H1 (cell line): ENCODE measurements around the gene TACC2. TPM values are rescaled to one million over a fixed set of nuclear protein-coding genes. Genes with fewer than 3 reads are reported as not detected.

Source experiments
- CTCF ChIA-PET: fragments of 300-600 bp; sonication (Branson Sonifier 250); formaldehyde crosslinking; loops from one replicate; lab custom pipeline; 2021; ENCODE audit not compliant: partially characterized antibody; lab: Charles Lee
- POLR2A ChIA-PET: fragments of 300-600 bp; sonication (Branson Sonifier 250); formaldehyde crosslinking; loops from one replicate; lab custom pipeline; 2021; ENCODE audit warnings: inconsistent platforms; ENCODE audit not compliant: partially characterized antibody; lab: Charles Lee
- DNase-seq, 2 experiments: peaks; one replicate each; pipeline versions ENCODE4 v3.0.0 to v3.0.0-alpha.2; 2010 to 2022; ENCODE audit warnings: low spot score in 2 of 2, low read depth in 1 of 2, mixed read lengths in 1 of 2
- FAIRE-seq: peaks from 2 replicates; lab custom pipeline; 2011; peaks lifted over from hg19 to GRCh38; lab: Jason Lieb, UNC
- H2AFZ ChIP-seq: 2 replicates; pipeline ENCODE4 v1.8.1; 2012; ENCODE audit warnings: low read length, inconsistent platforms
- H2AK5ac ChIP-seq: 2 replicates; pipeline ENCODE4 v1.6.1; 2013; ENCODE audit warnings: low read depth, low read length
- H2BK120ac ChIP-seq: replicated peaks from 2 replicates; pipeline ENCODE3; 2013; ENCODE audit warnings: low read depth, low read length, inconsistent platforms
- H2BK12ac ChIP-seq: 2 replicates; pipeline ENCODE4 v1.6.1; 2013; ENCODE audit warnings: low read depth, low read length
- H2BK15ac ChIP-seq: 2 replicates; pipeline ENCODE4 v1.6.1; 2013; ENCODE audit warnings: low read length
- H2BK20ac ChIP-seq: 2 replicates; pipeline ENCODE4 v1.6.1; 2013; ENCODE audit warnings: low read length
- H2BK5ac ChIP-seq: 2 replicates; pipeline ENCODE4 v1.6.1; 2013; ENCODE audit warnings: low read depth, low read length
- H3K14ac ChIP-seq: 2 replicates; pipeline ENCODE4 v1.6.1; 2013; ENCODE audit warnings: inconsistent platforms; ENCODE audit not compliant: insufficient read length
- H3K18ac ChIP-seq: 2 replicates; pipeline ENCODE4 v1.6.1; 2013; ENCODE audit warnings: low read length; ENCODE audit errors: extremely low read depth
- H3K23ac ChIP-seq: 2 replicates; pipeline ENCODE4 v1.6.1; 2013; ENCODE audit warnings: inconsistent platforms; ENCODE audit not compliant: insufficient read length
- H3K23me2 ChIP-seq: 2 replicates; pipeline ENCODE4 v1.6.1; 2013; ENCODE audit warnings: low read depth, low read length
- H3K27ac ChIP-seq: 2 replicates; pipeline ENCODE4 v1.6.1; 2011; ENCODE audit warnings: low read depth, low read length, inconsistent platforms
- H3K27me3 ChIP-seq, 4 experiments: replicated peaks in 1 of 4; 1 replicate in 1 of 4; 2 replicates in 3 of 4; pipeline versions ENCODE4 v1.6.1 to v1.8.1; 2011 to 2013; ENCODE audit warnings: low read length in 3 of 4, mild to moderate bottlenecking in 3 of 4, inconsistent platforms in 2 of 4, mixed read lengths in 2 of 4, moderate library complexity in 1 of 4; ENCODE audit not compliant: control insufficient read depth in 3 of 4, insufficient read depth in 3 of 4; ENCODE audit errors: extremely low read depth in 1 of 4
- H3K36me3 ChIP-seq, 4 experiments: 2 replicates each; pipeline versions ENCODE4 v1.6.1 to v1.8.1; 2011 to 2013; ENCODE audit warnings: mild to moderate bottlenecking in 4 of 4, low read length in 3 of 4, moderate library complexity in 2 of 4, control low read depth in 1 of 4, inconsistent platforms in 1 of 4; ENCODE audit not compliant: insufficient read depth in 4 of 4, control insufficient read depth in 2 of 4
- H3K4ac ChIP-seq: replicated peaks from 2 replicates; pipeline ENCODE3; 2013; ENCODE audit warnings: low read length, low read depth, mixed read lengths, inconsistent platforms; ENCODE audit not compliant: insufficient read length
- H3K4me1 ChIP-seq, 4 experiments: replicated peaks in 1 of 4; 1 replicate in 1 of 4; 2 replicates in 3 of 4; pipeline versions ENCODE4 v1.6.1 to v1.8.1; 2011 to 2013; ENCODE audit warnings: low read length in 3 of 4, inconsistent platforms in 2 of 4, mixed read lengths in 1 of 4; ENCODE audit not compliant: insufficient read depth in 4 of 4, control insufficient read depth in 3 of 4
- H3K4me2 ChIP-seq, 2 experiments: 2 replicates each; pipeline versions ENCODE4 v1.6.1 to v1.8.1; 2011 to 2013; ENCODE audit warnings: low read depth in 2 of 2, low read length in 2 of 2, control low read depth in 1 of 2, inconsistent platforms in 1 of 2, mild to moderate bottlenecking in 1 of 2; ENCODE audit not compliant: insufficient read depth in 1 of 2
- H3K4me3 ChIP-seq, 4 experiments: fragments of 200-600, 300-600 bp in 1 of 4; sonication (generic), shearing (Covaris generic), sonication (Bioruptor Twin) in 1 of 4; 2 replicates each; pipeline versions ENCODE4 v1.5.1 to v1.8.1; 2011 to 2016; ENCODE audit warnings: low read length in 4 of 4, low read depth in 3 of 4, control low read depth in 2 of 4, inconsistent platforms in 2 of 4, mild to moderate bottlenecking in 2 of 4, mixed read lengths in 1 of 4, moderate library complexity in 1 of 4; ENCODE audit not compliant: insufficient read depth in 2 of 4; ENCODE audit errors: extremely low read depth in 1 of 4
- H3K56ac ChIP-seq: replicated peaks from 2 replicates; pipeline ENCODE3; 2013; ENCODE audit warnings: low read depth, mild to moderate bottlenecking, mixed read lengths, low read length, inconsistent platforms; ENCODE audit not compliant: insufficient read length
- H3K79me1 ChIP-seq: 2 replicates; pipeline ENCODE4 v1.6.1; 2013; ENCODE audit warnings: low read depth, low read length, control low read depth
- H3K79me2 ChIP-seq, 2 experiments: 2 replicates each; pipeline versions ENCODE4 v1.6.1 to v1.8.1; 2012 to 2013; ENCODE audit warnings: low read length in 2 of 2, mild to moderate bottlenecking in 2 of 2, inconsistent platforms in 1 of 2; ENCODE audit not compliant: insufficient read depth in 2 of 2, control insufficient read depth in 1 of 2
- H3K9ac ChIP-seq, 4 experiments: replicated peaks in 1 of 4; 1 replicate in 1 of 4; 2 replicates in 3 of 4; pipeline versions ENCODE4 v1.6.1 to v1.8.1; 2011 to 2013; ENCODE audit warnings: low read depth in 3 of 4, low read length in 3 of 4, control low read depth in 2 of 4, mild to moderate bottlenecking in 2 of 4, moderate library complexity in 2 of 4, inconsistent platforms in 1 of 4; ENCODE audit errors: extremely low read depth in 1 of 4
- H3K9me3 ChIP-seq, 2 experiments: 2 replicates each; pipeline versions ENCODE4 v1.6.1 to v1.8.1; 2012 to 2013; ENCODE audit warnings: mild to moderate bottlenecking in 2 of 2, moderate library complexity in 2 of 2, control low read depth in 1 of 2, inconsistent platforms in 1 of 2, low read depth in 1 of 2, low read length in 1 of 2, mixed read lengths in 1 of 2; ENCODE audit not compliant: insufficient read depth in 2 of 2
- H4K20me1 ChIP-seq, 2 experiments: replicated peaks in 1 of 2; 2 replicates each; pipeline versions ENCODE3 to v1.8.1; 2011 to 2013; ENCODE audit warnings: inconsistent platforms in 2 of 2, low read length in 2 of 2, mild to moderate bottlenecking in 1 of 2; ENCODE audit not compliant: insufficient read depth in 2 of 2, control insufficient read depth in 1 of 2
- H4K5ac ChIP-seq: 2 replicates; pipeline ENCODE4 v1.6.1; 2013; ENCODE audit warnings: low read length, low read depth, mixed read lengths, inconsistent platforms; ENCODE audit not compliant: insufficient read length
- H4K8ac ChIP-seq: 2 replicates; pipeline ENCODE4 v1.8.0; 2013; ENCODE audit warnings: mild to moderate bottlenecking, moderate library complexity, low read length, inconsistent platforms; ENCODE audit not compliant: insufficient read depth; ENCODE audit errors: extremely low read depth
- H4K91ac ChIP-seq: replicated peaks from 2 replicates; pipeline ENCODE3; 2013; ENCODE audit warnings: low read length, mixed read lengths, inconsistent platforms; ENCODE audit not compliant: insufficient read length
- CBX5 ChIP-seq: fragments of 300-800, 300-1000 bp; sonication (generic); IDR thresholded peaks from 2 replicates; pipeline ENCODE4 v1.7.1; 2016; ENCODE audit warnings: antibody characterized with exemption, low read length, low read depth
- CBX8 ChIP-seq: fragments of 300-800, 300-1000 bp; sonication (generic); IDR thresholded peaks from 2 replicates; pipeline ENCODE4 v1.7.1; 2016; ENCODE audit warnings: low read depth, low read length, borderline replicate concordance
- CEBPB ChIP-seq: IDR thresholded peaks from 2 replicates; pipeline ENCODE4 v1.6.1; 2012; ENCODE audit warnings: low read depth, low read length
- E2F6 ChIP-seq: IDR thresholded peaks from 2 replicates; pipeline ENCODE4 v1.6.1; 2012; ENCODE audit warnings: inconsistent platforms
- EP300 ChIP-seq, 2 experiments: IDR thresholded peaks; 1 replicate in 1 of 2; 2 replicates in 1 of 2; pipeline ENCODE4 v1.6.1; 2011 to 2012; ENCODE audit warnings: low read depth in 2 of 2, low read length in 2 of 2, mild to moderate bottlenecking in 2 of 2, borderline replicate concordance in 1 of 2, inconsistent platforms in 1 of 2, moderate library complexity in 1 of 2
- MAFK ChIP-seq: IDR thresholded peaks from 2 replicates; pipeline ENCODE4 v1.6.1; 2012; ENCODE audit warnings: low read depth, mild to moderate bottlenecking, improper control_type of control experiment, low read length
- NANOG ChIP-seq: IDR thresholded peaks from 2 replicates; pipeline ENCODE4 v1.6.1; 2011; ENCODE audit warnings: low read length, low read depth, mild to moderate bottlenecking, inconsistent platforms; ENCODE audit not compliant: insufficient read depth, poor library complexity, severe bottlenecking
- POLR2A ChIP-seq, 2 experiments: IDR thresholded peaks; 1 replicate in 1 of 2; 2 replicates in 1 of 2; pipeline ENCODE4 v1.6.1; 2011; ENCODE audit warnings: low read depth in 2 of 2, low read length in 2 of 2, mild to moderate bottlenecking in 2 of 2; ENCODE audit errors: control extremely low read depth in 1 of 2
- POLR2AphosphoS5 ChIP-seq: IDR thresholded peaks from 2 replicates; pipeline ENCODE4 v1.6.1; 2011; ENCODE audit warnings: low read depth, low read length
- TEAD4 ChIP-seq: IDR thresholded peaks from 2 replicates; pipeline ENCODE4 v1.6.1; 2012; ENCODE audit warnings: low read depth, low read length, inconsistent platforms, mixed read lengths
- ZNF274 ChIP-seq: IDR thresholded peaks from 2 replicates; pipeline ENCODE4 v1.7.0; 2012; ENCODE audit warnings: low read length, borderline replicate concordance; ENCODE audit errors: extremely low read depth
- WGBS, 2 experiments: shearing (Covaris generic) in 1 of 2; methylation state at CpG; one replicate each; pipeline versions ENCODE4 v1.1.6 to v1.1.7; 2013 to 2015; ENCODE audit warnings: low lambda C conversion rate in 2 of 2, mixed read lengths in 2 of 2, inconsistent platforms in 1 of 2, low coverage in 1 of 2, missing lambda C conversion rate in 1 of 2; ENCODE audit not compliant: insufficient replicate concordance in 2 of 2, insufficient coverage in 1 of 2, insufficient read length in 1 of 2; ENCODE audit errors: extremely low coverage in 1 of 2, missing lambda C conversion rate in 1 of 2; 5-methylcytosine and 5-hydroxymethylcytosine counted together
- polyA plus RNA-seq, 7 experiments: library from polyadenylated mRNA; depleted of rRNA in 3 of 7; stranded (reverse) in 5 of 7; unstranded in 2 of 7; fragments of >200 nt in 5 of 7; fragments of 200-250 nt in 2 of 7; gene quantifications; 1 replicate in 5 of 7; 2 replicates in 1 of 7; 4 replicates in 1 of 7; pipeline versions ENCODE4 v1.2.1 to v1.2.3, GENCODE V29; 2011 to 2013; ENCODE audit warnings: missing spikeins in 2 of 7, mixed read lengths in 2 of 7
- total RNA-seq: library from RNA; stranded (reverse); fragmentation: NEBNext Ultra II Directional; extraction: Animal tissue kit (Norgen Biotek cat#: 25700); gene quantifications from 2 replicates; pipeline ENCODE4 v1.2.1, GENCODE V29; 2021

Gene TACC2
- total and polyA plus RNA-seq, 2 of the 8 experiments (the other 6 are each of a cell fraction or from before 2014, with no cell fraction given): 21.2 to 46.6 TPM

GRCh38 chr10:122126763-122127659, 138.0 kb downstream of the TACC2 start:
- Histone ChIP-seq H3K27me3 (no peaks in the 10 kb centered on the region), H2BK20ac (no peak overlapping the region), H3K79me1 (peaks cover 2% of the 10 kb centered on the region), H3K23ac (no peak overlapping the region), H2AK5ac (no peak overlapping the region), H4K20me1 (peaks cover 3 to 6% of the 10 kb centered on the region in 2 experiments), H3K4me1 (peaks cover 5 to 13% (median 7%) of the 10 kb centered on the region in 4 experiments), H3K36me3 (no peaks in the 10 kb centered on the region), H4K5ac (no peak overlapping the region), H3K4me2 (no peak overlapping the region; a peak in 1 of 4 replicates), H3K27ac (peak overlapping the region; percentile 38; the same call in 1 of the 2 replicates), H3K4me3 (no peak overlapping the region), H3K79me2 (peaks cover 0 to 11% of the 10 kb centered on the region in 2 experiments; a peak in 2 of 4 replicates), H2BK12ac (no peak overlapping the region), H2BK15ac (no peak overlapping the region), H3K9ac (no peak overlapping the region), H3K4ac (no peak overlapping the region), H2AFZ (no peak overlapping the region), H4K8ac (no peak overlapping the region), H2BK120ac (no peak overlapping the region), H2BK5ac (no peak overlapping the region; the same call in 1 of the 2 replicates), H3K56ac (no peak overlapping the region), H3K9me3 (no peaks in the 10 kb centered on the region), H3K23me2 (no peaks in the 10 kb centered on the region), H3K14ac (no peak overlapping the region), H4K91ac (no peak overlapping the region), H3K18ac (no peak overlapping the region)
- 75% methylated on average over 6 of the region's 6 CpGs; no CpG with 5 or more reads in 1 of the 2 experiments for WGBS, 2 experiments
- no peak for FAIRE-seq
- no peak for DNase-seq
- ChIA-PET CTCF (interaction anchor here (0.6 to 3.6 kb wide), 5 partner anchors 9 to 184 kb away, joined by 3 to 17 read pairs (median 3); no protein-coding TSS in a partner anchor), POLR2A (interaction anchor here (0.7 to 2.8 kb wide), 7 partner anchors 8 to 152 kb away, joined by 3 to 12 read pairs (median 4); partner anchors contain the start of gene NSMCE4A)
- TF ChIP-seq CBX5: no peak
- TF ChIP-seq TEAD4: peak; percentile 76
- peak; percentile 54; the same call in 1 of the 2 replicates for TF ChIP-seq CEBPB
- peak in 1 of 2 experiments; percentile 52; a peak in 1 of 3 replicates for TF ChIP-seq POLR2A (IDR thresholded peaks at IDR 0.05; ENCODE audit: control extremely low read depth in 1 of 2, low read depth in 2 of 2, low read length in 2 of 2)
- TF ChIP-seq ZNF274: no peak
- no peak for TF ChIP-seq MAFK
- no peak for TF ChIP-seq CBX8
- TF ChIP-seq EP300 (IDR thresholded peaks at IDR 0.05; ENCODE audit: borderline replicate concordance in 1 of 2, low read depth in 2 of 2, low read length in 2 of 2): no peak
- TF ChIP-seq POLR2AphosphoS5: 0 out of 2 replicates have a peak, but pooled peaks have one; percentile 35
- no peak for TF ChIP-seq E2F6
- no peak for TF ChIP-seq NANOG
